Cardiac muscle cell (in vitro differentiated cells and primary cell): ENCODE data around the gene NDUFB7. TPM values are rescaled to one million over a fixed set of nuclear protein-coding genes. Genes with fewer than 3 reads are reported as not detected.
A peak's percentile ranks its signal among the peaks of the same experiment; 100 is the strongest.

Experiments
- DNase-seq, 2 donors: peaks; one replicate each; pipeline versions ENCODE4 v3.0.0 to v3.0.0-alpha.2; 2010 to 2017; ENCODE audit warnings: low read depth in 1 of 2, low spot score in 1 of 2
- H3K27ac ChIP-seq: fragments of 200-600 bp; sonication (generic); 2 replicates; pipeline ENCODE4 v1.5.1; 2016
- H3K27me3 ChIP-seq: fragments of 200-600 bp; sonication (generic); 2 replicates; pipeline ENCODE4 v1.6.0; 2016; ENCODE audit warnings: control low read depth
- H3K36me3 ChIP-seq: fragments of 200-600 bp; sonication (generic); 2 replicates; pipeline ENCODE4 v1.5.1; 2016; ENCODE audit warnings: control low read depth
- H3K4me1 ChIP-seq: fragments of 200-600 bp; sonication (generic); 2 replicates; pipeline ENCODE4 v1.8.1; 2017; ENCODE audit warnings: low read depth, mild to moderate bottlenecking, mixed run types
- H3K4me3 ChIP-seq: fragments of 200-600 bp; sonication (generic); 2 replicates; pipeline ENCODE4 v1.5.1; 2016; ENCODE audit warnings: mild to moderate bottlenecking
- H3K9me3 ChIP-seq: fragments of 200-600 bp; sonication (generic); 2 replicates; pipeline ENCODE4 v1.5.1; 2017; ENCODE audit warnings: low read depth, mild to moderate bottlenecking, control low read depth
- polyA plus RNA-seq: library from polyadenylated mRNA; unstranded; fragments of >200 nt; fragmentation: Nextera tagmentation; extraction: Ambion mirVana; gene quantifications from 2 replicates; pipeline ENCODE4 v1.2.1, GENCODE V29; 2016
- total RNA-seq: library from RNA; depleted of rRNA; stranded (reverse); fragments of >200 nt; gene quantifications from 2 replicates; pipeline ENCODE4 v1.2.3, GENCODE V29; 2016
- TF ChIP-seq, protein P1 (sequence below): IDR thresholded peaks from 2 replicates; pipeline ENCODE4 v1.5.1; 2012; ENCODE audit warnings: low read depth, mild to moderate bottlenecking, low read length

Gene NDUFB7
- total and polyA plus RNA-seq, 2 experiments from 2014 or later: 381 to 518 TPM

DNA sequence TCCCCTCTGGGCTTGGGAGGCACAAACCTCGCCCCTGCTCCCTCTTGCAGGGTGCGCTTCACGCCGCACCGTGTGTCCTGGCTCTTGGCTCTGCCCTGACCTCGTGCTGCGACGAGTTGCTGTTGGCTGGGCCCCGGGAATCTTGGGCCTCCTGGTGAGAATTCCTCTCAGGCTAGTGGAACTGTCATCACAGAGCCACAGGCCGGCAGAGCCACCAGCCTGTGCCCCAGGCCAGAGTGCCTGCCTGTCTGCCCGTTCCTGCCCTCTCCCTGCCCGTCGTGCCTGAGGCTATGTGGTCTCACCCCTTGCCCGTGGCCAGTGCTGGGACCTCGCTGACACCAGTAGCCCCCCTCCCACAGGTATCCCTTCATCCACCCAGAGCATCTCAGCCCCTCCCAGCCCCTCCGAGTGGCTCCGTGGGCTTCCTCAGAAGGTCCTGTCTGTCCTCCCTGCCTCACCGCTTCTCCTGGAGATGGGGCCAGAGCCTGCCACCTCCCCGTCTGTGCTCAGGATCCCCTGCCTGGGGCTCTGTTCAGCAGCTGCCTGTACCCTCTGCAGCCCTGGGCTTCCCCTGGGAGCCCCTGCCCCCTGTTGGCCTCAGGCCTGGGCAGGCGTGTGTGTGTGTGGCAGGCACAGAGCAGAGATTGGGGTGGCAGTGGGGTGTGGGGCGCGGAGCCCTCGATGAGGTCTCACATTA is 13.3 kb downstream of the NDUFB7 start:
- no peaks in the 10 kb centered on the region for H3K9me3 ChIP-seq
- peak overlapping the region; percentile 14 for H3K27ac ChIP-seq
- no peak for DNase-seq
- no peaks in the 10 kb centered on the region for H3K36me3 ChIP-seq
- H3K4me1 ChIP-seq: peaks cover 28% of the 10 kb centered on the region
- H3K4me3 ChIP-seq: no peak overlapping the region
- TF ChIP-seq, protein P1, sequence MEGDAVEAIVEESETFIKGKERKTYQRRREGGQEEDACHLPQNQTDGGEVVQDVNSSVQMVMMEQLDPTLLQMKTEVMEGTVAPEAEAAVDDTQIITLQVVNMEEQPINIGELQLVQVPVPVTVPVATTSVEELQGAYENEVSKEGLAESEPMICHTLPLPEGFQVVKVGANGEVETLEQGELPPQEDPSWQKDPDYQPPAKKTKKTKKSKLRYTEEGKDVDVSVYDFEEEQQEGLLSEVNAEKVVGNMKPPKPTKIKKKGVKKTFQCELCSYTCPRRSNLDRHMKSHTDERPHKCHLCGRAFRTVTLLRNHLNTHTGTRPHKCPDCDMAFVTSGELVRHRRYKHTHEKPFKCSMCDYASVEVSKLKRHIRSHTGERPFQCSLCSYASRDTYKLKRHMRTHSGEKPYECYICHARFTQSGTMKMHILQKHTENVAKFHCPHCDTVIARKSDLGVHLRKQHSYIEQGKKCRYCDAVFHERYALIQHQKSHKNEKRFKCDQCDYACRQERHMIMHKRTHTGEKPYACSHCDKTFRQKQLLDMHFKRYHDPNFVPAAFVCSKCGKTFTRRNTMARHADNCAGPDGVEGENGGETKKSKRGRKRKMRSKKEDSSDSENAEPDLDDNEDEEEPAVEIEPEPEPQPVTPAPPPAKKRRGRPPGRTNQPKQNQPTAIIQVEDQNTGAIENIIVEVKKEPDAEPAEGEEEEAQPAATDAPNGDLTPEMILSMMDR: no peak
- H3K27me3 ChIP-seq: no peaks in the 10 kb centered on the region

DNA sequence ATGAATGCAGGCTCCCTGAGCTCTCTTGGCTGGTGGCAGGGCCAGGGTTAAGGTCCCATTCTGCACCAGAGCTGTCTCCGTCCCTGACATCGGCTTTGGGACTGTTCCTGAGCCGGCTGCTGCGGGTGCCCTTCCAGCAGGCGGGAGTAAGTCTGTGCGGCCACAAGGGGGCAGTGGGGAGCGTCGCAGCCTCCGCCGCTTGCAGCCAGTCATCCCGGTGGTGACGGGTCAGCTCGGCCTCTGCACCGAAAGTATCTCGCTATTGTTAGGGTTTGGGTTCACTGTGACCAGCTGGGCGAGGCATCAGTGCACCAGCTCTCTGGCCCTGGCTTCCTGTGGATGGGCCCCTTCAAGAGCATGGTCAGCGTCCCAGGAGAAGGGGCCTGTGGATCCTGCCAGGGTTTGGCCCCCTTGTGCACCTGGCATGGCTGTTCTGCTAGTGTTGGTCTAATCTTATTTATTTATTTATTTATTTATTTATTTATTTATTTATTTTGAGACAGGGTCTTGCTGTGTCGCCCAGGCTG is 15.1 kb downstream of the NDUFB7 start:
- Histone ChIP-seq H3K27ac (no peak overlapping the region), H3K27me3 (no peaks in the 10 kb centered on the region), H3K4me1 (peaks cover 21% of the 10 kb centered on the region), H3K9me3 (no peaks in the 10 kb centered on the region), H3K36me3 (no peaks in the 10 kb centered on the region), H3K4me3 (no peak overlapping the region)
- TF ChIP-seq, protein P1: peak; percentile 97
- DNase-seq: peak; percentile 85 to 87

DNA sequence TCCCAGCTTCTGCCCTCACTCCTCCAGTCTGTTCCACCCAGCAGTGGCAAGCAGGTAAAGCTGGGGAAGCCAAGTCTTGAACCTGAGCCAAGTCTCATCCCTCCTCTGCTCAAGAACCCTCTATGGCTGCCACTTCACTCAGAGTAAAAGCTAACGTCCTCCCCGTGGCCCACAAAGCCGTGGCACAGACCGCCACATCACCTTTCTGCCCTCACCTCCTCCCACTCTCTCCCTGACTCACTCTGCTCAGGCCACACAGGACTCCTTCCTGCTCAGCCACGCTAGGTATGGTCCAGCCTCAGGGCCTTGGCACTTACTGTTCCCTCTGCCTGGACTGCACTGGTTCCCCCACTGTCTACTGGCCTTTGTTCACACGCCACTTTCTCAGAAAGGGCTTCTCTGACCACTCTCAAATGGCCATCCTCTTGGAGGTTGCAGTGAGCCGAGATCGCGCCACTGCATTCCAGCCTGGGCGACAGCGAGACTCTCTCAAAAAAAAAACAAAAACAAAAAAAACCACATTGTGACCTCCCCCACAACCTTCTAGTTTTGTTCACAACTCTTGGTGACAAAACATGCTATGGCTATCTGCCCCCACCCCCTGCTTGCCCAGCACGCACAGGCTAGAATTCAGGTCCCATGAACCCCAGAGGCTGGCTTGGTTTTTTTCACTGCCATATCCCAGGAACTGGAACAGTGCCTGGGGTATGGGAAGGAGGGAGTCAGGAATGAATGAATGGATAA is 15.8 kb downstream of the NDUFB7 start:
- Histone ChIP-seq H3K36me3 (no peaks in the 10 kb centered on the region), H3K4me1 (peaks cover 20% of the 10 kb centered on the region), H3K27me3 (no peaks in the 10 kb centered on the region), H3K4me3 (no peak overlapping the region), H3K9me3 (no peaks in the 10 kb centered on the region), H3K27ac (no peak overlapping the region)
- TF ChIP-seq, protein P1: no peak
- DNase-seq: peak in 1 of 2 donors; percentile 12

DNA sequence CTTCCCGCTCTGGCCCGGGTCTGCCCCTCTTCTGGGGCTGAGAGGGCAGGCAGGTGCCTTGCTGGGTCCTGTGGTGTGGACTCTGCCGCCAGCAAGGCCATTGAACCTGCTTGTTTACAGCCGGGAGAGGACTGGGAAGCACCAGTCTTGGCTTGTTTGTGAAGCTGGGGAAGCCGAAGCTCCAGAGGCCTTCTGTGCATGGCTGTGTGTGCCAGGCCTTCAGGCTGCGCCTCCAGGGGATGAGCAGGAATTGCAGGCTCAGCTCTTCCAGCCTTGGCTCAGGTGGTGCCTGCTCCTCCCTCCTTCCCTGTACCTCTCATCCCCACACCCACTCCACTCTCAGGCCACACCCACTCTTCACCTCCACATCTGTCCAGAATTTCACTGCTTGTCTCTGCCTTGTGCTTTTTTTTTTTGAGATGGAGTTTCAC is 17.5 kb downstream of the NDUFB7 start:
- Histone ChIP-seq H3K4me1 (peaks cover 7% of the 10 kb centered on the region), H3K27me3 (no peaks in the 10 kb centered on the region), H3K4me3 (no peak overlapping the region), H3K27ac (no peak overlapping the region), H3K36me3 (no peaks in the 10 kb centered on the region), H3K9me3 (no peaks in the 10 kb centered on the region)
- DNase-seq: no peak
- TF ChIP-seq, protein P1: no peak

DNA sequence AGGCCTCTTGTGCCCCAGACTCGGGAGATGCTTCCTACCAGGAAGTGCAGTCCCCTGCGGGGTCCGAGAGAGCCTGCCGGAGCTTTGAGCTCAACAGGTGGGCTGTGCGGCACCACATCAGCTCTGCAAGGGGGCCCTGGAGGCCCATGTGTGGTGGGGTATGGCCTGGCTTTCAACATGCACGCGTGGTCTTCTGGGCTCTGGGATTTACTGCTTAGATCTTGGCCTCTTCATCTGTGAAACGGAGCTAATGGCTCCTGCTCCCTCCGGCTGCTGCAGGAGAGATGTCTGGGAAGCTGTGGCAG is 18.0 kb downstream of the NDUFB7 start:
- Histone ChIP-seq H3K36me3 (no peaks in the 10 kb centered on the region), H3K27me3 (no peaks in the 10 kb centered on the region), H3K27ac (no peak overlapping the region), H3K9me3 (no peaks in the 10 kb centered on the region), H3K4me1 (peaks cover 7% of the 10 kb centered on the region), H3K4me3 (no peak overlapping the region)
- DNase-seq: no peak
- TF ChIP-seq, protein P1: no peak
